ENCODE measurements around the gene HGD. TPM values are rescaled to one million over a fixed set of nuclear protein-coding genes. Genes with fewer than 3 reads are reported as not detected.

The HGD gene
- total and polyA plus RNA-seq, 12 donors, result 0.12 to 1.2 TPM; not detected in 10

- no peak overlapping the region for H3K4me3 ChIP-seq
- no peaks in the 10 kb centered on the region for H3K9me3 ChIP-seq
- TF ChIP-seq CTCF (IDR thresholded peaks at IDR 0.05), result no peak
- no peaks in the 10 kb centered on the region for H3K36me3 ChIP-seq
- intact Hi-C loops (cut with DNase I), result no loop called here
- DNase-seq (no peak), ATAC-seq (no peak)
- H3K27ac ChIP-seq, result no peak overlapping the region
- no peaks in the 10 kb centered on the region for H3K27me3 ChIP-seq
- H3K4me1 ChIP-seq, result no peaks in the 10 kb centered on the region
- WGBS, 2 donors, result 88 to 91% methylated on average over 1 of the region's 1 CpG
Measured at GRCh38 chr3:120659285-120659684, 22.8 kb downstream of the HGD start.

- H3K27ac ChIP-seq, result no peak overlapping the region
- H3K27me3 ChIP-seq, result no peaks in the 10 kb centered on the region
- no peaks in the 10 kb centered on the region for H3K9me3 ChIP-seq
- no peaks in the 10 kb centered on the region for H3K36me3 ChIP-seq
- intact Hi-C loops (cut with DNase I), result no loop called here
- H3K4me1 ChIP-seq, result peaks cover 0 to 8% (median 0%) of the 10 kb centered on the region in 9 donors
- no peak overlapping the region for H3K4me3 ChIP-seq
- WGBS, 2 donors, result 62 to 68% methylated on average over 5 of the region's 5 CpGs
- no peak for ATAC-seq
- DNase-seq, result no peak
- TF ChIP-seq CTCF (IDR thresholded peaks at IDR 0.05), result no peak
Measured at GRCh38 chr3:120652896-120653545, 29.0 kb downstream of the HGD start.

DNA sequence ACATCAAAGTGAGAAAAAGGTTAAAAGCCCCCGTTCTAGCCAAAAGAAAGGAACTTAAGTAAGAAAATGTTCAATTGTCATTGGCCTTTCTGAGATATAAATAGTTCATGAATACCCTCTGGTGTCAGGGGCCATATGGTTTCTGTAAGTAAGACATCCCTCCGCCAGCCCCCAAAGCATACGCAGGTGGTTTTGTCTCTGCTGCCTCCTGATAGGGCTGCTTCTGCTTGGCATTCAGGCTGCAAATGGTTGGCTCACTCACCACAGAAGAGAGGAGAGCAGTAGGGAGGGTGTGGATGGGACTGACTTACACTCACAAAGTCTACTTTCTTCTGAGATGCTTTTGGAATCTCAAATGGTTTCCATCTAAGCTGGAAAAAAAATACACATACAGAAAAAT lies 29.8 kb downstream of the HGD start:
- Histone ChIP-seq H3K4me1 (peaks cover 0 to 8% (median 0%) of the 10 kb centered on the region in 9 donors), H3K4me3 (no peak overlapping the region), H3K36me3 (no peaks in the 10 kb centered on the region), H3K9me3 (no peaks in the 10 kb centered on the region), H3K27me3 (no peaks in the 10 kb centered on the region), H3K27ac (no peak overlapping the region)
- DNase-seq (no peak), ATAC-seq (no peak)
- no peak for TF ChIP-seq CTCF (IDR thresholded peaks at IDR 0.05)
- intact Hi-C loops (cut with DNase I), result no loop called here
- whole genome bisulfite sequencing, 2 donors, result 56 to 67% methylated on average over 3 of the region's 3 CpGs

DNA sequence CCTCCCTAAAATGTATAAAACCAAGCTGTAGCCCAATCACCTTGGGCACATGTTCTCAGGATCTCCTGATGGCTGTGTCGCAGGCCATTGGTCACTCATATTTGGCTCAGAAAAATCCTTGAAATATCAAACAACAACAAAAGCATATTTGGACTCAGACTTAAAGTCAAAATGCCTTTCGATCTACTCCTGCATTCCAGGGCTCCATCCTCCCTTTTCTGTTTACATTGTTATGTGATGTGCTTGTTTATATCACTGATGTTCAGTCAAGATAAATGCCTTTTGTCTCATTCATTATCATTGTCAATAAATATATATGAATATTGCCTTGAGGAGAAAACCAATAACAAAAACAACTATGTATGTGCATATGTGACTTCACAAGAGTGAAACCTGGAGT lies 31.7 kb downstream of the HGD start:
- no peaks in the 10 kb centered on the region for H3K9me3 ChIP-seq
- no peak for TF ChIP-seq CTCF (IDR thresholded peaks at IDR 0.05)
- H3K36me3 ChIP-seq, result no peaks in the 10 kb centered on the region
- intact Hi-C loops (cut with DNase I), result no loop called here
- H3K4me3 ChIP-seq, result no peak overlapping the region
- H3K4me1 ChIP-seq, result peaks cover 0 to 16% (median 5%) of the 10 kb centered on the region in 9 donors
- no peak overlapping the region for H3K27ac ChIP-seq
- no peaks in the 10 kb centered on the region for H3K27me3 ChIP-seq
- 94 to 96% methylated on average over 2 of the region's 2 CpGs for WGBS, 2 donors
- no peak for DNase-seq
- ATAC-seq, result no peak

Measured in heart right ventricle (tissue), 16 donors.